Trophoblast cell (in vitro differentiated cells and primary cell): ENCODE measurements around the gene LDB3.

Source experiments
- DNase-seq, 2 donors: peaks; one replicate each; pipeline ENCODE4 v3.0.0-alpha.2; 2016
- H2AFZ ChIP-seq: 2 replicates; pipeline ENCODE4 v1.6.1; 2013; ENCODE audit warnings: low read length, moderate library complexity, mild to moderate bottlenecking; ENCODE audit not compliant: insufficient read depth, poor library complexity
- H2AK5ac ChIP-seq: 2 replicates; pipeline ENCODE4 v1.6.1; 2013; ENCODE audit warnings: mild to moderate bottlenecking, low read length
- H2BK120ac ChIP-seq: 2 replicates; pipeline ENCODE4 v1.6.1; 2013; ENCODE audit warnings: low read length, mild to moderate bottlenecking, moderate library complexity; ENCODE audit not compliant: insufficient read depth, poor library complexity
- H2BK12ac ChIP-seq: 2 replicates; pipeline ENCODE4 v1.6.1; 2013; ENCODE audit warnings: mild to moderate bottlenecking, low read length, moderate library complexity
- H2BK5ac ChIP-seq: 2 replicates; pipeline ENCODE4 v1.6.1; 2013; ENCODE audit warnings: low read length, low read depth, moderate library complexity, mild to moderate bottlenecking; ENCODE audit not compliant: poor library complexity
- H3K14ac ChIP-seq: 2 replicates; pipeline ENCODE4 v1.6.1; 2013; ENCODE audit warnings: mild to moderate bottlenecking, low read length
- H3K18ac ChIP-seq: 2 replicates; pipeline ENCODE4 v1.6.1; 2013; ENCODE audit warnings: mild to moderate bottlenecking, low read length
- H3K23ac ChIP-seq: 2 replicates; pipeline ENCODE4 v1.6.1; 2013; ENCODE audit warnings: low read length
- H3K27ac ChIP-seq: 2 replicates; pipeline ENCODE4 v1.5.1; 2013; ENCODE audit warnings: low read depth, mild to moderate bottlenecking, inconsistent platforms, low read length, moderate library complexity
- H3K27me3 ChIP-seq: 2 replicates; pipeline ENCODE4 v1.6.1; 2013; ENCODE audit warnings: inconsistent platforms, mild to moderate bottlenecking, low read length, moderate library complexity; ENCODE audit not compliant: insufficient read depth
- H3K36me3 ChIP-seq, 2 experiments: 1 replicate in 1 of 2; 2 replicates in 1 of 2; pipeline ENCODE4 v1.6.1; 2013; ENCODE audit warnings: low read length in 2 of 2, mild to moderate bottlenecking in 2 of 2, moderate library complexity in 1 of 2; ENCODE audit not compliant: insufficient read depth in 2 of 2, control insufficient read depth in 1 of 2
- H3K4ac ChIP-seq: 2 replicates; pipeline ENCODE4 v1.6.1; 2013; ENCODE audit warnings: low read depth, mild to moderate bottlenecking, low read length, moderate library complexity
- H3K4me1 ChIP-seq, 2 experiments: 1 replicate in 1 of 2; 2 replicates in 1 of 2; pipeline ENCODE4 v1.6.1; 2013; ENCODE audit warnings: low read length in 2 of 2, mild to moderate bottlenecking in 2 of 2, moderate library complexity in 1 of 2; ENCODE audit not compliant: insufficient read depth in 2 of 2, control insufficient read depth in 1 of 2
- H3K4me2 ChIP-seq: 2 replicates; pipeline ENCODE4 v1.6.1; 2013; ENCODE audit warnings: inconsistent platforms, mild to moderate bottlenecking, low read length, moderate library complexity
- H3K4me3 ChIP-seq: 2 replicates; pipeline ENCODE4 v1.5.1; 2013; ENCODE audit warnings: mild to moderate bottlenecking, low read depth, low read length, inconsistent platforms
- H3K79me1 ChIP-seq: one replicate; pipeline ENCODE4 v1.6.1; 2013; ENCODE audit warnings: low read length
- H3K79me2 ChIP-seq: 2 replicates; pipeline ENCODE4 v1.6.1; 2013; ENCODE audit warnings: low read length, mild to moderate bottlenecking; ENCODE audit not compliant: control insufficient read depth, insufficient read depth, poor library complexity
- H3K9ac ChIP-seq: 2 replicates; pipeline ENCODE4 v1.6.1; 2013; ENCODE audit warnings: mild to moderate bottlenecking, low read length
- H3K9me3 ChIP-seq: 2 replicates; pipeline ENCODE4 v1.6.1; 2013; ENCODE audit warnings: low read depth, mild to moderate bottlenecking, control low read depth, inconsistent platforms, low read length; ENCODE audit not compliant: insufficient read depth
- H4K12ac ChIP-seq: 2 replicates; pipeline ENCODE4 v1.6.1; 2013; ENCODE audit warnings: low read depth, mild to moderate bottlenecking, low read length, moderate library complexity
- H4K8ac ChIP-seq: 2 replicates; pipeline ENCODE4 v1.6.1; 2013; ENCODE audit warnings: low read depth, mild to moderate bottlenecking, low read length, moderate library complexity
- H4K91ac ChIP-seq: one replicate; pipeline ENCODE4 v1.6.1; 2013; ENCODE audit warnings: low read depth, mild to moderate bottlenecking, low read length, moderate library complexity
- WGBS: extraction: QIAGEN DNeasy Blood & Tissue Kit; methylation state at CpG from one replicate; pipeline ENCODE4 v1.1.7; 2013; ENCODE audit warnings: missing lambda C conversion rate; ENCODE audit not compliant: insufficient read length, insufficient coverage; ENCODE audit errors: extremely low coverage; 5-methylcytosine and 5-hydroxymethylcytosine counted together

Gene LDB3

DNA sequence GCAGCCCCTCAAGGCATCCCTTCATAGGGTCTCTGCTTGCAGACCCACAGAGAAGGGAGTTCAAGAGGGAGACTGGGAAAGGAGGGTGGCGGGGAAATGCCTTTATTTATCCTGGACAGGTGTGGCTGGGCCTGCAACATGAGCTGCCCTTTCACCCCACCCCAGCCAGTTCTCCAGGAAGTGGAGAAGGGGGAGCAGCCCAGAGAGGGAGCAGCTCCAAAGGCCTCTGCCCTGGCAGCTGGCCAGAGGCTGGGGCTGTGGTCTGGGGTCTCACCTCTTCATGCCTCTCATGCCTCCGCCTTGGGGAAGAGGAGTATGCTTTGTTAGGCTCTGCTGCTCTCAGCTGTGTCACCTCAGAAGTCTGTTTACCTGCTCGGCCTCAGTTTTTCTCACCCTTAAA is 3.1 kb downstream of the LDB3 start:
- Histone ChIP-seq H2BK120ac (no peak overlapping the region), H3K27ac (no peak overlapping the region), H3K14ac (no peak overlapping the region), H3K18ac (no peak overlapping the region), H4K91ac (no peak overlapping the region), H3K4me1 (peaks cover 44 to 47% of the 10 kb centered on the region in 2 experiments), H2AK5ac (no peak overlapping the region), H2BK5ac (no peak overlapping the region), H4K12ac (no peak overlapping the region), H3K4me2 (no peak overlapping the region), H3K79me2 (no peaks in the 10 kb centered on the region), H3K9ac (no peak overlapping the region), H4K8ac (no peak overlapping the region), H3K9me3 (no peaks in the 10 kb centered on the region), H3K36me3 (no peaks in the 10 kb centered on the region), H2AFZ (no peak overlapping the region), H3K4me3 (no peak overlapping the region), H2BK12ac (peak overlapping the region; percentile 8), H3K79me1 (peaks cover 11% of the 10 kb centered on the region), H3K4ac (no peak overlapping the region), H3K23ac (no peak overlapping the region), H3K27me3 (no peaks in the 10 kb centered on the region)
- DNase-seq = no peak
- WGBS = no CpG with 5 or more reads among the region's 3 CpGs

GRCh38 chr10:86671985-86672710 is 3.8 kb downstream of the LDB3 start:
- Histone ChIP-seq H3K36me3 (no peaks in the 10 kb centered on the region), H3K27ac (no peak overlapping the region), H3K9me3 (no peaks in the 10 kb centered on the region), H3K9ac (no peak overlapping the region), H2AFZ (peak overlapping the region; percentile 18), H4K91ac (no peak overlapping the region), H3K18ac (no peak overlapping the region), H2BK120ac (no peak overlapping the region), H3K4ac (no peak overlapping the region), H4K8ac (no peak overlapping the region), H3K23ac (no peak overlapping the region), H4K12ac (no peak overlapping the region), H2BK5ac (no peak overlapping the region), H2AK5ac (no peak overlapping the region), H3K14ac (peak overlapping the region; percentile 8), H3K27me3 (no peaks in the 10 kb centered on the region), H3K79me1 (peaks cover 11% of the 10 kb centered on the region), H3K79me2 (no peaks in the 10 kb centered on the region), H2BK12ac (no peak overlapping the region), H3K4me2 (no peak overlapping the region), H3K4me1 (peaks cover 43 to 44% of the 10 kb centered on the region in 2 experiments), H3K4me3 (no peak overlapping the region)
- no CpG with 5 or more reads among the region's 12 CpGs for WGBS
- DNase-seq = no peak

DNA sequence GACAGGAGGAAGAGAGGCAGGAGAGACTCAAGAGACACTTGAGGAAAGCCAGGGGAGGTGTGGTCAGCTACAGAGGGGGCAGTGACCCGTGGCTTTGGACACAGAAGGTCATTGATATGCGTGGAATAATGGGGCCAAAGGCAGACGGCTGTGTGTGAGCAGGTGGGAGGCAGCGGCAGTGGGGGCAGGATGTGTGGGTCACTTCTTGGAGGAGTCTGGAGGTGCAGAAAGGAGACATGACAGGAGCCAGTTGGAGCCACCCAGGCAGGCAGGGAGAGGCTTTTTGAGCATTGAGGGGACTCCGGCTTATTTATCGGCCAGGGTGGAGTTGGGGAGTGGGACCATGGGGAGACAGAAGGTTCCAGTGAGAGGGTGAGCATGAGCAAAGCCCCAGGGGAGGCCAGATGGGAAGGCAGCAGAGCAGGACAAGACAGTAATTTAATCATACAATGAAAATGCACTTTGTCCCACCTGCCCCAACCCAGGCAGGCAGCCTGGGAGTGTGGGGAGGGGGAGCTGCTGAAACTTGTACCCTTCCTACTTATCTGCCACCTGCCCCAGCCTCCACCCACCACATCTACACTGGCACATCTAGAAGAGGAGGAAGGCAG is 5.0 kb downstream of the LDB3 start:
- H3K27ac ChIP-seq = no peak overlapping the region
- no peak overlapping the region for H2BK5ac ChIP-seq
- DNase-seq = no peak
- H3K23ac ChIP-seq = no peak overlapping the region
- no peaks in the 10 kb centered on the region for H3K27me3 ChIP-seq
- H3K14ac ChIP-seq = no peak overlapping the region
- no peaks in the 10 kb centered on the region for H3K36me3 ChIP-seq
- no peak overlapping the region for H2BK12ac ChIP-seq
- no peak overlapping the region for H3K18ac ChIP-seq
- no peaks in the 10 kb centered on the region for H3K79me2 ChIP-seq
- peak overlapping the region; percentile 15 for H2BK120ac ChIP-seq
- peak overlapping the region; percentile 48 for H2AK5ac ChIP-seq
- H4K12ac ChIP-seq = no peak overlapping the region
- no peak overlapping the region for H3K9ac ChIP-seq
- peaks cover 36 to 38% of the 10 kb centered on the region in 2 experiments for H3K4me1 ChIP-seq
- H4K91ac ChIP-seq = no peak overlapping the region
- peaks cover 7% of the 10 kb centered on the region for H3K79me1 ChIP-seq
- no peaks in the 10 kb centered on the region for H3K9me3 ChIP-seq
- H3K4ac ChIP-seq = no peak overlapping the region
- WGBS = no CpG with 5 or more reads among the region's 6 CpGs
- no peak overlapping the region for H3K4me2 ChIP-seq
- no peak overlapping the region for H4K8ac ChIP-seq
- no peak overlapping the region for H3K4me3 ChIP-seq
- no peak overlapping the region for H2AFZ ChIP-seq

DNA sequence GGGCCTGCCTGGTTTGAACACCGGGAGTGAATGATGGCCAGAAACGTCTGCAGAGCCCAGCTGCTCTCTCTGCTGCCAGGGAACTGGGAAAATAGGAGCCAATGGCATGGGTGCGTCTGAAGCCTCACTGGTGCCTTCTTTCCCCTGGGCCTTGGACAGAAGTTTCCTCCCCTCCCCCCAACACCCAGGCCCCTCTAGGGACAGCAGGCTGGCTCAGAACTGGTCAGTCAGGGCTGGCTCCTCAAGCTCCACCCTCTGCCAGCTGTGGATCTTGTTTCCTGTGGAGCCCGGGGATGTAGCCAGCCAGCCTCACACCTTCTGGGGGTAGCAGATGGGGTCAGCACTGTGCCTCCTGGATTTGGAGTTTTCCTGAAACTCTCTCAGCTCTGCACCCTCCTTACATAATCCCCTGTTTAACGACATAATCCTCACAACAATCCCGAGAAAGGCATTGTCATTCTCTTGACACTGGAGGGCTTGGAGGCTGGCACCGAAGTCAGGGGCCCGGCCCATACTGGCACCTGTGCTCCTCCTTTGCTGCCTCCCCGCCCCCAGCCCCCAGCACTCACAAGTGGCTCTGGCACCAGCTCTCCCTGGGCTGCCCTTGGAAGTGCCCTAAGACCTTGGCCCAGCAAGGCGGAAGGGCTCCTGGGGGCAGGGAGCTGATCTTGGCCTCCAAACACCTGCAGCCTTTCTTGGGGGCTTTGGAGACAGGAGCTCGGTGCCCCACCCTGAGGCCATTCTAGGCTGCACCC is 5.7 kb downstream of the LDB3 start:
- Histone ChIP-seq H4K8ac (no peak overlapping the region), H3K9me3 (no peaks in the 10 kb centered on the region), H2BK5ac (no peak overlapping the region), H3K27me3 (no peaks in the 10 kb centered on the region), H3K4me3 (no peak overlapping the region), H3K23ac (no peak overlapping the region), H3K36me3 (no peaks in the 10 kb centered on the region), H3K4me2 (no peak overlapping the region), H2BK120ac (no peak overlapping the region), H4K12ac (no peak overlapping the region), H3K79me2 (no peaks in the 10 kb centered on the region), H2AFZ (no peak overlapping the region), H3K4me1 (peaks cover 30 to 31% of the 10 kb centered on the region in 2 experiments), H3K4ac (no peak overlapping the region), H3K18ac (no peak overlapping the region), H3K79me1 (peaks cover 3% of the 10 kb centered on the region), H2AK5ac (no peak overlapping the region), H4K91ac (no peak overlapping the region), H3K9ac (no peak overlapping the region), H3K27ac (no peak overlapping the region), H2BK12ac (no peak overlapping the region), H3K14ac (no peak overlapping the region)
- no CpG with 5 or more reads among the region's 11 CpGs for WGBS
- DNase-seq = no peak
